Islet precursor cell (in vitro differentiated cells): ENCODE data around the gene RPL29.
A peak's percentile ranks its signal among the peaks of the same experiment; 100 is the strongest.

Experiments used
- DNase-seq: peaks from one replicate; pipeline ENCODE4 v3.0.0-alpha.2; 2018

RPL29 gene

DNA sequence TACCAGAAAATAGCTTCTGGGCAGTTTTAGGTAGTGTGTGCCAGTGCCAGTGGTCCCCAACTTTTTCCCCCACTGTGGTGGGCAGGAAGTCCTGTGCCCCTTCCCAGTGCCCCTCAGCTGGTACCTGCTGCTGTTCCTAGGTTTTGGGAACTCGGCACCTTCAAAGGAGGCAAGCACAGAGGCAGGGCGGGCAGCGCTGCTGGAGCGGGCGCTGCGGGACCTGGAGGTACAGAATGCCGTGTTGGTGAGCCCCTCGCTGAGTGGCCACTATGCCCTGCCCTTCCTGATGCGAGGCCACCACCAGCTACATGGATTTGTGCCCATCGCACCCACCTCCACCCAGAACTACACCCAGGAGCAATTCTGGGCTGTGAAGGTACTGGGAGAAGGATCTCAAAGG is 15.4 kb downstream of the RPL29 start:
- no peak for DNase-seq

DNA sequence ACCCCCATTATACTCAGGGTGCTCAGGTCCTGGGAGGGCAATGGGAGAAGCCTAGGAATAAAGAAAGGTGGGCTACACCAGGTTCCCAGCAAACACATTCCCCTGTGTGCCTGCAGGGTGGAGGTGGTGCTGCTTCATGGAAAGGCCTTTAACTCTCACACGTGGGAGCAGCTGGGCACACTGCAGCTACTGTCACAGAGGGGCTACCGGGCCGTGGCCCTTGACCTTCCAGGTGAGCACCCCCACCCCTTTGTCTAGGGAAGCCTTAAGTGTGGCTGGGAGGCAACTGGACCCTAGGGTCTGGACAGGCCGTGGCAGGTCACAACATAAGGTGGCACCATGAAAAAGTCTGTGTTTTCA is 17.6 kb downstream of the RPL29 start:
- DNase-seq: no peak

GRCh38 chr3:51977446-51978142 is 18.1 kb downstream of the RPL29 start:
- no peak for DNase-seq

GRCh38 chr3:51975852-51976549 is 19.7 kb downstream of the RPL29 start:
- peak; percentile 81 for DNase-seq

DNA sequence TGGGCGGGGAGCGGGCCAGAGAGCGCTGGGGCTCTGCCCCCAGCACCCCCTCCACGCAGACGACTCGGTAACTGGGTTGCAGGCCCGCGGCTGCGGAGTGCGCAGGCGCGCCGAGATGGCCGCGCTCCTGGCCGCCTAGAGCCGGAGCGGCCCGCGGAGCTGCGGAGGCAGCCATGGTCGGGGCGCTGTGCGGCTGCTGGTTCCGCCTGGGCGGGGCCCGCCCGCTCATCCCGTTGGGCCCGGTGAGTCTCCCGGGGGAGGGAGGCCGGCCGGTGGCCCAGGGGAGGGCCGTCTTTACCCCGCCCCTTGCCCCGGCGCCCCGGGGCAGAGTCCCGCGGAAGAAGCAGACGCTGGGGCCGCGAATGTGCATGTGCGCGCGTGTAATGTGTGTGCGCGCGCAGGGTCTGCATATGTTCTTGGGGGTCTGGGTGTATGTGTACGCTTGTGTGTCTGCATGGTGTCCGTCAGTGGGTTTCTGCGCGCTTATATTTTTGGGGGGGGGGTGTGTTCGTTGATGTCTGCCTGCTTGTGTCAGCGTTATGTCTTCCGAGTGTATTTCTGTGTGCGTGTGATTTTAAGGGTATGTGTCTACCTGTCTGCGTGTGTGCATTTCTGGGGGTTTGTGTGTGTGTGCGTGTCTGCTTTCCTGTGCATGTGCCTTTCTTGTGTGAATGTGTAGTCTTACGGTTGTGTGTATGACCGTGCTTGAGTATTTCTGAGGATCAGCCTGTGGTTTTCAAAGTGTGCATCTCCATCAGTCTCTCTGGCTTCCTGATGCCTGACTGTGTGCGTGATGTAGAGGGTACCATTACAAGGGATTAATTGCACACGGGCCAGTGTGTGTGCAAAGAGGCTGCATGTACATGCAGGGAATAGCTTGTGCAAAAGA is 20.5 kb downstream of the RPL29 start, which contains the start of gene ABHD14A:
ABHD14A (plus strand) TSS at position 102 of the 889 bp plus-strand sequence; CDS start at position 174, 72 bp downstream.
- DNase-seq: peak; percentile 82

DNA sequence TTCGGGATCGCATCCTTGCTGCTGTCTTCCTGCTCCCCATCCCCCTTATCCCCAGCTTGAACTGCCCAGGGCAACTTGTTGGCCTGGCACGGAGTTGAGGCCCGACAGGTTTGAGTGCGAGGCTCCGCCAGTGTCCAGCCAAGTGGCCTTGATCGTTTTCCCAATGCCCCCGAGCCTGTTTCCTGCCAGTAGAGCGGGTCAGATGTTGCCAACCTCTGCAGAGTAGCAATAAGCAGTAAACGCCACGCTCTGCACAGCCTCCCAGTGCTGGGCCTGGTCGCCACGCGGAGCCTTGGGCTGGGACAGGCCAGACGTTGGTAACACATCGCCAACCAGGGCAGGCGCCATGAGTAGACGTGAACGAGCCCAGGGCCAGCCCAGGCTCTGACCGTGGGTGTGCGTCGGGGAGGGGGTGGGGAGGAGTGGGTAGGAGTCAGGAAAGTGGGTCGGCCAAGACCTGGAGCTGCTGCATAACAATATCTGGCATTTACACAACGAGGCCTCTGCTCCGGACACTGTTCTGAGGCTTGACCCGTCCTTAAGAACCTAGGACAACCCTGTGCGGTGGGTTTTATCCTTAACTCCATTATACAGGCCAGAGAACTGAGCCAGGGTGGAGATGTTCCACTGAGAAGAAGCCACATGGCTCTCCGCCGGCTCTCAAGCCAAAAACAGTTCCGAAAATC is 21.3 kb downstream of the RPL29 start:
- DNase-seq: no peak

DNA sequence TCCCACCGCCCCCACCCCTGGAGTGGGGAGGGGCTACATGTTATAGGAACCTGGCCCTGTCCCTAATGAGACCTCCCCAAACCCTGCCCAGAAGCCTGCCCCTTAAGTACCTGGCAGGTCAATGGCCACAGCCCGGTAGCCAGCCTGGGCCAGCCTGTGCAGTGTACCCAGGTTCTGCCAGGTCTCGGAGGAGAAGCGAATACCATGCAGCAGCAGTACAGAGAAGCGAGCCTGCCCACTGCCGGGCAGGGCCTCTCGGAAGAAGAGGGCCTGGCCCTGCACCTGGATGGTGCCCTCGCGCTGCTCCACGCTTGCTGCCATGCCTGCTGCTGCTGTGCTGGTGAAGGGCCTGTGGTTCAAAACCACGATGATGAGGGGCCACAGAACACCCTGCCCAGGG is 24.3 kb downstream of the RPL29 start:
- DNase-seq: no peak

DNA sequence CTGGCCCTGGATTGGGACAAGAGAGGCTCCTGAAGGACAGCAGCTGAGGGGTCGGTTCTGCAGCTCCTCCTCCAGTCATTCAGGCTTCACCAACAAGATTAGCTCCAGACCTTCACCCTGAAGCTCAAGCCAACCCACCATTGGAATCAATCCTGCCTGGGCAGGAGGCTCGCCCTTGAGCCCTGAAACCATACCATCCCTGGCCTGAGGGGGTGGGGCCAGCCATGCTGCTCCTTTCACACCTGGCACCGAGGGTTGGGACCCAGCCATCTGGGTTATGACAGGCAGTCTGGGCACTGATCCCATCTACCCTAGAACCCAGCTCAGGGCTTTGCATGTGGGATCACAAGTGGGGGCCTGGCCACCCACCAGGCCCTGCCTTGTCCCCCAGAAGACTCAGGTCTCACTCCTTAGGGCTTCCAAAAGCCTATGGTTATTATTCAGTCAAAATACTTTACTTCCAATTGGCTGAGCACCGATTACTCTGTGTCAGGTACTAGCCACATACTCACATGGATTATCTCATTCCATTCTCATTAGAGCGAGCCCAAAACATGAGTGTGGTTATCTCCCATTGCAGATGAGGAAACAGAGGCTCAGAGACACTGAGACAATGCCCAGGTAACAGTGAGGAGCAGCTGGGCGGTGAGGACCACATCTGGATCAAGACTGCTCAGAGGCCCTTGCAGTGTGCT is 24.9 kb downstream of the RPL29 start:
- DNase-seq: no peak

GRCh38 chr3:51969841-51970240 is 25.9 kb downstream of the RPL29 start:
- DNase-seq: no peak

DNA sequence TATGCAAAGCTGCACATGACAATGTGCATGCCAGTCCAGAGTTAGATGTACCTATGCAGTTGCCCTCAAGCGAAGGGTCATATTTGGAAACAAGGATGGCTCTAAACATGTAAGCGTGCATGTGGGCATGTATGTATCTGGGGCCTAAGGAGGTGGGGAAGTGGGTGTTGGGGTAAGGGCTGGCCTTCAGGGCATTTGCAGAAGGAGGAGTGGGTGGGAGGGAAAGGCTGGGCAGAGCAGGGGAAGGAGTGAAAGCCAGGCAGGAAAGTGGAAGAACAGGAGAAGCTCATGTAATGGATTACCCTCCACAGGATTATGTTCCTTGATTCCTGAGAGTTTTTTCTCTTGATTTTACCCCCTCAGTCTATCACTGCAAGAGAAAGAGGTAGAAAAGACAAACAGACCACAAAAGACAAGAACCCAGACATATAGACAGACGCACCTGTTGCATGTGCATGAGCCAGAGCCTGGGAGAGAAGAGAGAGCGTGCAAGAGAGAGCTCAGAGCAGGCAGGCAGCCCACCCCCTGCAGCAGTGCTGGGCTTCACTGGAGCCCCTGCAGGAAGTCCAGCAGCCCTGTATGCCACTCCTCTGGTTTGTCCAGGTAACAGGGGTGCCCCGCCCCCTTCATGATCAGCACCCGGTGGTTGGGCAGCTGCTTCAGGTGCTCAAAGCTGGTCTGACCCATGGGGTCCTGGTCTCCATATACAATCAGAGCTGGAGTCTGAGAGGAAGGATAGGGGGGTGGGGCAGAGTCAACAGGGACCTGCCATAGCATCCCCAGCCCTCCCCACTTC is 26.6 kb downstream of the RPL29 start:
- no peak for DNase-seq

DNA sequence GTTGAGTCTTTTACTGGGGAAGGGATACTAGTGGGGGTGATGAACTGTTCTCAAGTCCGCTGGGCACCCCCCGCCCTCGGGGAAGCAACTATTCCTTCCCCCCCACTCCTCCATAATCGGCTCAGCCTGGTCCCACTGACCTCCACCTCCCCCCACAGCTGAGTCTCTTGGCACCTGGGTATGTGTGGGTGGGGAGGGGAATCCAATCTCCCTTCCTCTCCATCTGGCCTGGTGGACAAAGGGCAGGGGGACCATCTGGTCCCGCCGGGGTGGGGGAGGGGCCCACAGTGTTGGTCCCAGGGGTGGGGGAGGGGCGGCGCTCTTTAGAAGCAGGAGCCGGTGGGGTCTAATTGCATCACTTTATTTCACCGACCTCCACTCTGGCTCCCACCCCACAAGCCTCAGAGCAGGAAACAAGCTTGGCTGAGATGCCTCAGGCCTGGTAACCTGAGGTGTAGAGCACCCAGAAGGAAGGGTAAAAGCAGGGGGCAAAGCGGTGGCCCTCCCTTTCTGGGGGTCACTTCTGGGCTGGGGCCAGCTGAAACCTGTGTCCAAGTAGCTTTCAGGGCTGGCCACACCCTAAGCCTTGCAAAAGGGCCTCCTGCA is 27.4 kb downstream of the RPL29 start:
- no peak for DNase-seq

- DNase-seq: peak; percentile 91
Observed at GRCh38 chr3:51967384-51968169, 28.1 kb downstream of the RPL29 start, which contains the start of gene PCBP4. TSS of gene PCBP4 (minus strand) at chr3:51967454. CDS start at chr3:51961240, 6,214 bp downstream.

DNA sequence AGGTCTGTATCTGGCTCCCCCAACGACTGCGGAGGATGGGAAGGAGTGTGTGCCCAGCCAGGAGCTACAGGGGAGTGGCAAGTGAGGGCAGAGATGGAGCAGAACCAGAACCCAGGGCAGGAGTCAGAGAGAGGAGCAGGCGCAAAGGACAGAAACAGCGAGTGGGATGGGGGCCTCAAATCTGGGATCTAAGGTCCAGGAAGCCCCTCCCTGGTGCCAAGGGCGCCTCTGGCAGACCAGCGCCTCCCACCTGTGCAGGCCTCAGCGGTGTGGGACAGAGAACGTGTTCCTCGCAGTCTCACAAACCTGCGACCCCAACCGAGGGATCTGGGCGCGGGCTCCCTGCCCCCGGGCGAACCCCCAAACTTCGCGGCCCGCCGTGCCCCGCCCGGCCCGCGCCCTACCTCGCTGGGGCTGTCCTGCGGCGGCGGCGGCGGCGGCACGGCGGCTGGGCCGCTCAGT is 28.7 kb downstream of the RPL29 start:
- DNase-seq: no peak

DNA sequence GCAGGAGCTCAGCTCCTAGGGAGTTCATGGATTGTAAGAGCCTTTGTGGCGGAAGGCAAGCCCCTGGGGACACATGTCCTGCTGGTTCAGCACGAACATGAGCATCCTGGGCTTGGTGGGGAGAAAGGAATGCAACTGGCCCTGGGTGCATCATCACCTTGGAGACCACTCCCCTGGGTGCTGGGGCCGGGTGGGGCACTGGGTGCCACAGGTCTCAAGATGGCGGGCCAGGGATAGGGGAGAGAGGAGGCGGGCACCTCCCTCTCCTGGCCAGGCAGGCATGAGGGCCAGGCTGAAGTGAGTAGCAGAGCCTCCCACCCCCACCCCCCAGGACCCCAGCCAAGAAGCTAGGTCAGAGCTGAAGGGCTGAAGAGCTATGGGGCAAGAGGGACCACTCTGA is 29.2 kb downstream of the RPL29 start:
- no peak for DNase-seq

- DNase-seq: no peak
Observed at GRCh38 chr3:51966016-51966415, 29.7 kb downstream of the RPL29 start.

DNA sequence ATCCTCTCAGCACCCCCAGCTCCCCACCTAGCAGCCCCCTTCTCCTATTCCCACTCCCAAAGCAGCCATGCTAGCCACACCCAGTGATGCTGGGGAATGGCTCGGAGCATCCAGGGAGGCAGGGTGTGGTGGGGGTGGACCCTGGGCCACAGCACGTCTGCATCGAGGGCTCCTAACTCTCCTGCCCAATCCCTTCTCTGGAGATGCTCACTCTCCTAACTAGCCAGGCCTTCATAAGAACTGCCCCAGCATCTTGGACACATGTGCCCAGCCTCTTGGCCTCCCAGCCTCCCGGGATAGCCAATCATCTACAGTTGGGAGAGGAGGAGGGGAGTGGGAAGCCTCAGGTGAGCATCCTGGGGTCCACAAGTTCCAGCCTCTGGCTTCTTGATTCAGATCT is 31.2 kb downstream of the RPL29 start:
- no peak for DNase-seq

- DNase-seq: no peak
Observed at GRCh38 chr3:51963951-51964451, 31.7 kb downstream of the RPL29 start.

- no peak for DNase-seq
Observed at GRCh38 chr3:51962854-51963530, 32.7 kb downstream of the RPL29 start.
